ENCODE results near the gene ESPL1.

DNA sequence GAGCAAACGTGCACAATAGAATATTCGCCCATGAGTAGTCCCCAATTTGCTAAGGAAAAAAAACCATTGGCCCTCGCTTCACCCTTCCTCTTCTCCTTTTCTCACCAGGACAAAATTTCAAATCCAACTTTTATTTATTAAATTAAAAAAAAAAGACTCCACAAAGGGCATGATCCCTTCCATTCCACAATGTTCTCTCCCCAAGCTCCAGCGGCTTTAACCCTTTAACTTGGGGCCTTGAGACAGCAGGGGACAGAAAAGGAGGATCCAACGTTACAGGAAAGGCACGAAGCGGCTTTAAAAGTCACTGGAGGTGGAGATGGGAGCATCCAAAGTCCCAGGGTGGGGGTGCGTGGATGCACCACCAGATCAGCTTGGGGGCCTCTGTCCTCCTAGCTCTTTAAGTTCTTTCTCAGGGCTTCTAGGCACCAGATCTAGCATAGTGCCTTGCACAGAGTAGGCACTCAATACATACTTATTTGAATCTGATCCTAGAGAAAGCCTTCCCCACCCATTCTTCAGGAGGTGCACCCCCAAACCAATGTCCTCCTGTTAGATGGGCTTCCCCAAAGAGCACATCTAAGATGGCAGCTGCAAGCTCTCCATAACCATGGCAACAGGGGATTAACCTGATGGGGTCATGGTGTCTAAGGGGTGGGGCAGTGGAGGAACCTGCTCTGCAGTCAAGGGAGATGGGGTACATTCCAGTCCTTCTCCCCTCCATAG is 58.5 kb downstream of the ESPL1 start:
- TF ChIP-seq, protein P1, sequence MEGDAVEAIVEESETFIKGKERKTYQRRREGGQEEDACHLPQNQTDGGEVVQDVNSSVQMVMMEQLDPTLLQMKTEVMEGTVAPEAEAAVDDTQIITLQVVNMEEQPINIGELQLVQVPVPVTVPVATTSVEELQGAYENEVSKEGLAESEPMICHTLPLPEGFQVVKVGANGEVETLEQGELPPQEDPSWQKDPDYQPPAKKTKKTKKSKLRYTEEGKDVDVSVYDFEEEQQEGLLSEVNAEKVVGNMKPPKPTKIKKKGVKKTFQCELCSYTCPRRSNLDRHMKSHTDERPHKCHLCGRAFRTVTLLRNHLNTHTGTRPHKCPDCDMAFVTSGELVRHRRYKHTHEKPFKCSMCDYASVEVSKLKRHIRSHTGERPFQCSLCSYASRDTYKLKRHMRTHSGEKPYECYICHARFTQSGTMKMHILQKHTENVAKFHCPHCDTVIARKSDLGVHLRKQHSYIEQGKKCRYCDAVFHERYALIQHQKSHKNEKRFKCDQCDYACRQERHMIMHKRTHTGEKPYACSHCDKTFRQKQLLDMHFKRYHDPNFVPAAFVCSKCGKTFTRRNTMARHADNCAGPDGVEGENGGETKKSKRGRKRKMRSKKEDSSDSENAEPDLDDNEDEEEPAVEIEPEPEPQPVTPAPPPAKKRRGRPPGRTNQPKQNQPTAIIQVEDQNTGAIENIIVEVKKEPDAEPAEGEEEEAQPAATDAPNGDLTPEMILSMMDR (CRISPR knock-in tag; IDR thresholded peaks at IDR 0.05) = no peak
- TF ChIP-seq ZNF317 (CRISPR knock-in tag; IDR thresholded peaks at IDR 0.05) (no peak), POLR2AphosphoS2 (IDR thresholded peaks at IDR 0.05; ENCODE audit: low read depth, low read length) (no peak), FOXM1 (CRISPR knock-in tag; IDR thresholded peaks at IDR 0.05) (no peak), FLYWCH1 (CRISPR knock-in tag; IDR thresholded peaks at IDR 0.05) (no peak)
- TF ChIP-seq, protein P2, sequence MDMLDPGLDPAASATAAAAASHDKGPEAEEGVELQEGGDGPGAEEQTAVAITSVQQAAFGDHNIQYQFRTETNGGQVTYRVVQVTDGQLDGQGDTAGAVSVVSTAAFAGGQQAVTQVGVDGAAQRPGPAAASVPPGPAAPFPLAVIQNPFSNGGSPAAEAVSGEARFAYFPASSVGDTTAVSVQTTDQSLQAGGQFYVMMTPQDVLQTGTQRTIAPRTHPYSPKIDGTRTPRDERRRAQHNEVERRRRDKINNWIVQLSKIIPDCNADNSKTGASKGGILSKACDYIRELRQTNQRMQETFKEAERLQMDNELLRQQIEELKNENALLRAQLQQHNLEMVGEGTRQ (IDR thresholded peaks at IDR 0.05; ENCODE audit: low read depth, low read length) = no peak
- TF ChIP-seq, protein P2 (CRISPR knock-in tag; IDR thresholded peaks at IDR 0.05; ENCODE audit: borderline replicate concordance) = no peak
- TF ChIP-seq, protein P3, sequence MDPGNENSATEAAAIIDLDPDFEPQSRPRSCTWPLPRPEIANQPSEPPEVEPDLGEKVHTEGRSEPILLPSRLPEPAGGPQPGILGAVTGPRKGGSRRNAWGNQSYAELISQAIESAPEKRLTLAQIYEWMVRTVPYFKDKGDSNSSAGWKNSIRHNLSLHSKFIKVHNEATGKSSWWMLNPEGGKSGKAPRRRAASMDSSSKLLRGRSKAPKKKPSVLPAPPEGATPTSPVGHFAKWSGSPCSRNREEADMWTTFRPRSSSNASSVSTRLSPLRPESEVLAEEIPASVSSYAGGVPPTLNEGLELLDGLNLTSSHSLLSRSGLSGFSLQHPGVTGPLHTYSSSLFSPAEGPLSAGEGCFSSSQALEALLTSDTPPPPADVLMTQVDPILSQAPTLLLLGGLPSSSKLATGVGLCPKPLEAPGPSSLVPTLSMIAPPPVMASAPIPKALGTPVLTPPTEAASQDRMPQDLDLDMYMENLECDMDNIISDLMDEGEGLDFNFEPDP (CRISPR knock-in tag; conservative IDR thresholded peaks at IDR 0.05) = no peak

Data from HepG2 (cell line).